ENCODE measurements around the gene PLCXD1.

DNA sequence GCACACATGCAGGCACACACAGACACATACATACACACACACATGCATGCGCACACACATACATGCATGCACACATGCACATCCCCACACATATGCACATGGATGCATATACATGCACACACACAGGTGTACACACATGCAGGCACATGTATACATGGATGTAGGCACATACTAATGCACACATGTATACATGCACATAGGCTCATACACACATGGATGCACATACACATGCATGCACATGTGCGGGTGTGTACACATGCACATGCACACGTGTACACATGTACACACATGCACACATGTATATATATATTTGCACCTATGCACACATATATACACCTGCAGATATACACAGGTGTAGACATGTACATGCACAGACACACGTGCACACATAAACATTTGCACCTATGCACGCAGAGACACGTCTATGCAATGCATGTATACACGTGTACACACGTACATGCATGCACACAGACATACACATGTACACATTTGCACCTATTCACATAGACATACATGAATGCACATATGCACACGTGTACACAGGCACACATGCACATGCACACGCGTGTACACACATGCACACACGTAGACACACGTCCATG, 4.0 kb downstream of the PLCXD1 start:
- TF ChIP-seq CTCF (conservative IDR thresholded peaks at IDR 0.05) = no peak
- no peak for TF ChIP-seq EZH2 (IDR thresholded peaks at IDR 0.05; ENCODE audit: low read depth)
